ENCODE data around the gene ITGB4. TPM values are rescaled to one million over a fixed set of nuclear protein-coding genes. Genes with fewer than 3 reads are reported as not detected.

The ITGB4 gene
- total and polyA plus RNA-seq, 5 experiments from 2014 or later = 0.35 to 2.4 (median 1.5) TPM

- peak overlapping the region in 3 of 10 donors; percentile 24 to 37 (median 33) for H3K4me3 Mint-ChIP-seq
- POLR2A ChIA-PET = interaction anchor here (0.6 to 28.6 kb wide), 6 partner anchors 12 to 268 kb away, joined by 8 to 596 read pairs (median 11); partner anchors contain the start of genes GALK1, SMIM5 and UNK
Observed at GRCh38 chr17:75752405-75752709, 31.1 kb downstream of the ITGB4 start.

GRCh38 chr17:75752802-75753513, 31.7 kb downstream of the ITGB4 start:
- Mint-ChIP-seq H3K4me3 (peak overlapping the region; percentile 54 to 75 (median 62)), H3K36me3 (no peaks in the 10 kb centered on the region), H3K4me1 (peaks cover 10 to 17% (median 15%) of the 10 kb centered on the region in 4 donors), H3K9me3 (no peaks in the 10 kb centered on the region), H3K27me3 (no peaks in the 10 kb centered on the region), H3K27ac (peak overlapping the region in 6 of 10 donors; percentile 33 to 76 (median 68))
- POLR2A ChIA-PET = interaction anchor here (0.6 to 28.6 kb wide), 26 partner anchors 11 to 490 kb away, joined by 3 to 596 read pairs (median 6); partner anchors contain the start of genes GALK1, RECQL5, SAP30BP and SMIM5
- ATAC-seq (no peak), DNase-seq (peak in 1 of 10 donors; percentile 9)

More at GRCh38 chr17:75752405-75752709, 31.1 kb downstream of the ITGB4 start:
- DNase-seq = no peak
- Mint-ChIP-seq H3K9me3 (no peaks in the 10 kb centered on the region), H3K27ac (peak overlapping the region in 1 of 10 donors; percentile 69), H3K27me3 (peaks cover 0 to 3% (median 0%) of the 10 kb centered on the region in 5 donors), H3K4me1 (peaks cover 13 to 22% (median 19%) of the 10 kb centered on the region in 4 donors), H3K36me3 (no peaks in the 10 kb centered on the region)
- no peak for ATAC-seq

GRCh38 chr17:75753514-75754377, 32.5 kb downstream of the ITGB4 start:
- Mint-ChIP-seq H3K36me3 (no peaks in the 10 kb centered on the region), H3K27ac (peak overlapping the region in 4 of 10 donors; percentile 29 to 96 (median 68)), H3K9me3 (no peaks in the 10 kb centered on the region), H3K27me3 (no peaks in the 10 kb centered on the region), H3K4me3 (peak overlapping the region; percentile 54 to 75 (median 62)), H3K4me1 (peaks cover 10 to 16% (median 15%) of the 10 kb centered on the region in 4 donors)
- peak; percentile 87 to 93 for ATAC-seq
- POLR2A ChIA-PET = interaction anchor here (0.7 to 28.6 kb wide), 26 partner anchors 10 to 491 kb away, joined by 3 to 596 read pairs (median 6); partner anchors contain the start of genes GALK1, RECQL5, SAP30BP and SMIM5
- DNase-seq = peak; percentile 61 to 85 (median 74)

GRCh38 chr17:75754378-75755204, 33.3 kb downstream of the ITGB4 start:
- H3K27ac Mint-ChIP-seq = peak overlapping the region; percentile 33 to 96 (median 80)
- H3K27me3 Mint-ChIP-seq = no peaks in the 10 kb centered on the region
- ATAC-seq (no peak), DNase-seq (no peak)
- no peaks in the 10 kb centered on the region for H3K36me3 Mint-ChIP-seq
- H3K4me3 Mint-ChIP-seq = peak overlapping the region; percentile 42 to 87 (median 72)
- H3K4me1 Mint-ChIP-seq = peaks cover 10 to 16% (median 15%) of the 10 kb centered on the region in 4 donors
- no peaks in the 10 kb centered on the region for H3K9me3 Mint-ChIP-seq
- POLR2A ChIA-PET = interaction anchor here (1.0 to 28.6 kb wide), 14 partner anchors 9 to 492 kb away, joined by 3 to 596 read pairs (median 8); partner anchors contain the start of genes GALK1, TRIM65, UNK and WBP2

- Mint-ChIP-seq H3K27me3 (no peaks in the 10 kb centered on the region), H3K4me1 (peaks cover 6 to 11% (median 9%) of the 10 kb centered on the region in 4 donors), H3K4me3 (peak overlapping the region in 7 of 10 donors; percentile 59 to 87 (median 72)), H3K27ac (peak overlapping the region in 5 of 10 donors; percentile 74 to 96 (median 81)), H3K36me3 (no peaks in the 10 kb centered on the region), H3K9me3 (no peaks in the 10 kb centered on the region)
- POLR2A ChIA-PET = interaction anchor here (1.4 to 28.6 kb wide), 4 partner anchors 9 to 93 kb away, joined by 3 to 596 read pairs (median 30); partner anchors contain the start of genes GALK1 and UNK
- DNase-seq = no peak
- no peak for ATAC-seq
Observed at GRCh38 chr17:75755205-75755901, 34.1 kb downstream of the ITGB4 start.

GRCh38 chr17:75755990-75756389, 34.7 kb downstream of the ITGB4 start:
- peaks cover 6 to 11% (median 9%) of the 10 kb centered on the region in 4 donors for H3K4me1 Mint-ChIP-seq
- H3K4me3 Mint-ChIP-seq = peak overlapping the region in 2 of 10 donors; percentile 22 to 43
- POLR2A ChIA-PET = interaction anchor here (1.0 to 28.6 kb wide), 3 partner anchors 8 to 59 kb away, joined by 3 to 596 read pairs (median 49); partner anchors contain the start of genes GALK1 and UNK
- ATAC-seq (no peak), DNase-seq (no peak)
- peak overlapping the region in 2 of 10 donors; percentile 2 to 41 for H3K27ac Mint-ChIP-seq
- H3K9me3 Mint-ChIP-seq = no peaks in the 10 kb centered on the region
- H3K27me3 Mint-ChIP-seq = no peaks in the 10 kb centered on the region
- no peaks in the 10 kb centered on the region for H3K36me3 Mint-ChIP-seq

GRCh38 chr17:75756451-75757085, 35.3 kb downstream of the ITGB4 start:
- DNase-seq (no peak), ATAC-seq (no peak)
- Mint-ChIP-seq H3K4me1 (peaks cover 6 to 11% (median 9%) of the 10 kb centered on the region in 4 donors), H3K27me3 (no peaks in the 10 kb centered on the region), H3K4me3 (no peak overlapping the region), H3K27ac (no peak overlapping the region), H3K36me3 (no peaks in the 10 kb centered on the region), H3K9me3 (no peaks in the 10 kb centered on the region)
- POLR2A ChIA-PET = interaction anchor here (1.0 to 28.6 kb wide), 3 partner anchors 7 to 58 kb away, joined by 3 to 596 read pairs (median 49); partner anchors contain the start of genes GALK1 and UNK

GRCh38 chr17:75757086-75757681, 35.9 kb downstream of the ITGB4 start:
- Mint-ChIP-seq H3K27ac (no peak overlapping the region), H3K9me3 (no peaks in the 10 kb centered on the region), H3K36me3 (no peaks in the 10 kb centered on the region), H3K27me3 (no peaks in the 10 kb centered on the region), H3K4me1 (peaks cover 6 to 11% (median 9%) of the 10 kb centered on the region in 4 donors), H3K4me3 (no peak overlapping the region)
- no peak for DNase-seq
- POLR2A ChIA-PET = interaction anchor here (1.0 to 28.6 kb wide), 2 partner anchors 25 to 58 kb away, joined by 3 to 596 read pairs; partner anchors contain the start of gene UNK
- ATAC-seq = no peak

- DNase-seq (no peak), ATAC-seq (no peak)
- Mint-ChIP-seq H3K9me3 (no peaks in the 10 kb centered on the region), H3K4me1 (peaks cover 6 to 20% (median 12%) of the 10 kb centered on the region in 4 donors), H3K27me3 (no peaks in the 10 kb centered on the region), H3K4me3 (no peak overlapping the region), H3K36me3 (no peaks in the 10 kb centered on the region), H3K27ac (no peak overlapping the region)
- POLR2A ChIA-PET = interaction anchor here (28.6 kb wide), 1 partner anchor 24 kb away, joined by 596 read pairs; the partner anchor contains the start of gene UNK
Observed at GRCh38 chr17:75758131-75758905, 37.1 kb downstream of the ITGB4 start.

- ATAC-seq = no peak
- no peak for DNase-seq
- POLR2A ChIA-PET = interaction anchor here (0.5 to 28.6 kb wide), 5 partner anchors 9 to 141 kb away, joined by 3 to 596 read pairs (median 4); partner anchors contain the start of gene UNK
- H3K36me3 Mint-ChIP-seq = no peaks in the 10 kb centered on the region
- no peak overlapping the region for H3K4me3 Mint-ChIP-seq
- no peaks in the 10 kb centered on the region for H3K9me3 Mint-ChIP-seq
- peaks cover 6 to 28% (median 19%) of the 10 kb centered on the region in 4 donors for H3K4me1 Mint-ChIP-seq
- no peaks in the 10 kb centered on the region for H3K27me3 Mint-ChIP-seq
- no peak overlapping the region for H3K27ac Mint-ChIP-seq
Observed at GRCh38 chr17:75759457-75759856, 38.2 kb downstream of the ITGB4 start.

Data from naive thymus-derived CD8-positive, alpha-beta T cell (primary cell).